Measurements from ENCODE around the gene ECI2.

The ECI2 gene

GRCh38 chr6:4108561-4109093 is 26.7 kb downstream of the ECI2 start:
- Histone ChIP-seq H3K4me1 (ENCODE audit: low read depth, poor library complexity, severe bottlenecking) (no peaks in the 10 kb centered on the region), H3K79me2 (ENCODE audit: insufficient read depth, low read depth) (no peaks in the 10 kb centered on the region), H3K27me3 (ENCODE audit: insufficient read depth, low read depth) (no peaks in the 10 kb centered on the region), H3K4me2 (no peak overlapping the region), H4K20me1 (ENCODE audit: insufficient read depth) (no peaks in the 10 kb centered on the region), H3K4me3 (IDR thresholded peaks at IDR 0.05; ENCODE audit: insufficient read depth, low read depth, low read length) (no peak overlapping the region), H3K9ac (no peak overlapping the region), H3K27ac (no peak overlapping the region), H3K36me3 (ENCODE audit: insufficient read depth) (no peaks in the 10 kb centered on the region), H2AFZ (ENCODE audit: low read depth) (no peak overlapping the region)
- TF ChIP-seq CTCF (conservative IDR thresholded peaks at IDR 0.05; ENCODE audit: low read depth, low read length) = no peak

GRCh38 chr6:4107873-4108272 is 27.5 kb downstream of the ECI2 start:
- no peak overlapping the region for H3K27ac ChIP-seq
- no peak for TF ChIP-seq CTCF (conservative IDR thresholded peaks at IDR 0.05; ENCODE audit: low read depth, low read length)
- H3K4me3 ChIP-seq (IDR thresholded peaks at IDR 0.05; ENCODE audit: insufficient read depth, low read depth, low read length) = no peak overlapping the region

GRCh38 chr6:4105980-4106536 is 29.3 kb downstream of the ECI2 start:
- Histone ChIP-seq H3K27ac (no peak overlapping the region), H4K20me1 (ENCODE audit: insufficient read depth) (no peaks in the 10 kb centered on the region), H2AFZ (ENCODE audit: low read depth) (no peak overlapping the region), H3K79me2 (ENCODE audit: insufficient read depth, low read depth) (no peaks in the 10 kb centered on the region), H3K27me3 (ENCODE audit: insufficient read depth, low read depth) (no peaks in the 10 kb centered on the region), H3K4me1 (ENCODE audit: low read depth, poor library complexity, severe bottlenecking) (no peaks in the 10 kb centered on the region), H3K4me2 (no peak overlapping the region), H3K9ac (no peak overlapping the region), H3K4me3 (IDR thresholded peaks at IDR 0.05; ENCODE audit: insufficient read depth, low read depth, low read length) (no peak overlapping the region), H3K36me3 (ENCODE audit: insufficient read depth) (no peaks in the 10 kb centered on the region)
- TF ChIP-seq CTCF (conservative IDR thresholded peaks at IDR 0.05; ENCODE audit: low read depth, low read length) = no peak

More at GRCh38 chr6:4107873-4108272, 27.5 kb downstream of the ECI2 start:
- H3K4me1 ChIP-seq (ENCODE audit: low read depth, poor library complexity, severe bottlenecking) = no peaks in the 10 kb centered on the region
- no peaks in the 10 kb centered on the region for H3K36me3 ChIP-seq (ENCODE audit: insufficient read depth)
- H3K4me2 ChIP-seq = no peak overlapping the region
- no peaks in the 10 kb centered on the region for H3K27me3 ChIP-seq (ENCODE audit: insufficient read depth, low read depth)
- no peaks in the 10 kb centered on the region for H4K20me1 ChIP-seq (ENCODE audit: insufficient read depth)
- no peaks in the 10 kb centered on the region for H3K79me2 ChIP-seq (ENCODE audit: insufficient read depth, low read depth)
- H2AFZ ChIP-seq (ENCODE audit: low read depth) = no peak overlapping the region
- no peak overlapping the region for H3K9ac ChIP-seq

- Histone ChIP-seq H3K27ac (no peak overlapping the region), H2AFZ (ENCODE audit: low read depth) (no peak overlapping the region; the same call in 1 of the 2 replicates), H3K36me3 (ENCODE audit: insufficient read depth) (no peaks in the 10 kb centered on the region), H3K4me3 (IDR thresholded peaks at IDR 0.05; ENCODE audit: insufficient read depth, low read depth, low read length) (no peak overlapping the region), H3K27me3 (ENCODE audit: insufficient read depth, low read depth) (no peaks in the 10 kb centered on the region), H3K79me2 (ENCODE audit: insufficient read depth, low read depth) (no peaks in the 10 kb centered on the region), H3K4me2 (no peak overlapping the region), H3K9ac (no peak overlapping the region), H4K20me1 (ENCODE audit: insufficient read depth) (no peaks in the 10 kb centered on the region), H3K4me1 (ENCODE audit: low read depth, poor library complexity, severe bottlenecking) (no peaks in the 10 kb centered on the region)
- no peak for TF ChIP-seq CTCF (conservative IDR thresholded peaks at IDR 0.05; ENCODE audit: low read depth, low read length)
Observed at GRCh38 chr6:4103929-4104328, 31.4 kb downstream of the ECI2 start.

Data from KMS-11 (cell line).